ENCODE results near the gene TMEM63A. TPM values are rescaled to one million over a fixed set of nuclear protein-coding genes. Genes with fewer than 3 reads are reported as not detected.

Gene TMEM63A
- total RNA-seq, 2 donors from 2014 or later = 141 to 192 TPM

GRCh38 chr1:225828706-225829345 lies 53.4 kb downstream of the TMEM63A start:
- no peak overlapping the region for H3K4me3 ChIP-seq
- H3K36me3 ChIP-seq = no peaks in the 10 kb centered on the region
- no peak for DNase-seq (ENCODE audit: low spot score)
- no peak overlapping the region for H3K27ac ChIP-seq
- H3K27me3 ChIP-seq (replicated peaks; ENCODE audit: insufficient read depth) = no peaks in the 10 kb centered on the region
- WGBS = 95% methylated on average over 14 of the region's 14 CpGs
- intact Hi-C loops (cut with DNase I) = no loop called here
- no peak for TF ChIP-seq POLR2AphosphoS5 (IDR thresholded peaks at IDR 0.05)
- TF ChIP-seq POLR2A (IDR thresholded peaks at IDR 0.05) = no peak
- TF ChIP-seq CTCF (IDR thresholded peaks at IDR 0.05) = no peak
- peaks cover 4% of the 10 kb centered on the region for H3K4me1 ChIP-seq (replicated peaks)
- no peaks in the 10 kb centered on the region for H3K9me3 ChIP-seq

DNA sequence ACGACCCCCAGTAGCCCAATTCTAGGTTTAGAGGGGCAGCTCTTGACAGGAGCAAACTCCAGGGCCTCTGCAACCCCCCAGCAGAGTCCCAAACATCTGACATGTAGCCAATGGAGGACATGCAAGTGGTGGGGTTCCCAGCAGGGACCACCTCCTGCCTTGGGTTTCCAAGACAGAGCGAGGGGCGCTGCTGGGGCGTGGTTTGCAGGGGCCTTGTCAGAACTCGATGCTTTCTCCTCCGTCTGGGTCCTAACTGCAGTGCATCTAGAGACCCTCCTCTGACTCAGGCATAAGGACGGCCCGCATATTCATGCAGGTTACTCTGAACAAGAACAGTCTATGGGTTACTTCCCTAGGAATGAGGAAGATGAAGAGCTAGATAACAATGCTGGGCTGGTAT lies 55.1 kb downstream of the TMEM63A start:
- Histone ChIP-seq H3K4me3 (no peak overlapping the region), H3K36me3 (no peaks in the 10 kb centered on the region), H3K27ac (no peak overlapping the region), H3K4me1 (replicated peaks) (peaks cover 4% of the 10 kb centered on the region), H3K27me3 (replicated peaks; ENCODE audit: insufficient read depth) (no peaks in the 10 kb centered on the region), H3K9me3 (no peaks in the 10 kb centered on the region)
- no peak for DNase-seq (ENCODE audit: low spot score)
- WGBS = 91% methylated on average over 8 of the region's 8 CpGs
- intact Hi-C loops (cut with DNase I) = no loop called here
- TF ChIP-seq CTCF (IDR thresholded peaks at IDR 0.05) (no peak), POLR2AphosphoS5 (IDR thresholded peaks at IDR 0.05) (no peak), POLR2A (IDR thresholded peaks at IDR 0.05) (no peak)

- Histone ChIP-seq H3K27me3 (replicated peaks; ENCODE audit: insufficient read depth) (no peaks in the 10 kb centered on the region), H3K27ac (no peak overlapping the region), H3K36me3 (no peaks in the 10 kb centered on the region), H3K4me3 (no peak overlapping the region), H3K4me1 (replicated peaks) (peaks cover 4% of the 10 kb centered on the region), H3K9me3 (no peaks in the 10 kb centered on the region)
- WGBS = 62% methylated on average over 7 of the region's 7 CpGs
- DNase-seq (ENCODE audit: low spot score) = no peak
- TF ChIP-seq POLR2AphosphoS5 (IDR thresholded peaks at IDR 0.05) = no peak
- no peak for TF ChIP-seq POLR2A (IDR thresholded peaks at IDR 0.05)
- intact Hi-C loops (cut with DNase I) = no loop called here
Measured at GRCh38 chr1:225825607-225826007, 56.6 kb downstream of the TMEM63A start.

DNA sequence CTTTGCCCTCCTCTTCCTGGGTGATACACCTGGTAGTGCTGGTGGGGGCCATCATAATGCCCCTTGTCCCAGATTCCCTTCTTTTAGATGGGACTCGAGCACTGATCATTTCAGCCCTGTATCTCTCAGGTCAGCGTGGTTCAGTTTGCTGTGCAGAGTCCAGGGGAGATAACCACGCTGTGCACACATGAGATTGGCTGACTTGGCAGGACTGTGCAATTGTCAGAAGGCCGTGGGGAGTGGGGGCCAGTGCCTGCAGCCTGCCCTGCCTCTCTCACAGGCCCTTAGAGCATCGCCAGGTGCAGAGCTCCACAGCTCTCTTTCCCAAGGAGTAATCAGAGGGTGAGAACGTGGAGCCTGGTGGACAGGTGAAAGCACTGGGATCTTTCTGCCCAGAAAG lies 57.1 kb downstream of the TMEM63A start:
- WGBS = 60% methylated on average over 6 of the region's 6 CpGs
- Histone ChIP-seq H3K9me3 (no peaks in the 10 kb centered on the region), H3K36me3 (no peaks in the 10 kb centered on the region), H3K27ac (no peak overlapping the region), H3K4me3 (no peak overlapping the region), H3K27me3 (replicated peaks; ENCODE audit: insufficient read depth) (no peaks in the 10 kb centered on the region), H3K4me1 (replicated peaks) (peaks cover 4% of the 10 kb centered on the region)
- DNase-seq (ENCODE audit: low spot score) = no peak
- intact Hi-C loops (cut with DNase I) = no loop called here
- no peak for TF ChIP-seq POLR2AphosphoS5 (IDR thresholded peaks at IDR 0.05)
- no peak for TF ChIP-seq POLR2A (IDR thresholded peaks at IDR 0.05)
- no peak for TF ChIP-seq CTCF (IDR thresholded peaks at IDR 0.05)

DNA sequence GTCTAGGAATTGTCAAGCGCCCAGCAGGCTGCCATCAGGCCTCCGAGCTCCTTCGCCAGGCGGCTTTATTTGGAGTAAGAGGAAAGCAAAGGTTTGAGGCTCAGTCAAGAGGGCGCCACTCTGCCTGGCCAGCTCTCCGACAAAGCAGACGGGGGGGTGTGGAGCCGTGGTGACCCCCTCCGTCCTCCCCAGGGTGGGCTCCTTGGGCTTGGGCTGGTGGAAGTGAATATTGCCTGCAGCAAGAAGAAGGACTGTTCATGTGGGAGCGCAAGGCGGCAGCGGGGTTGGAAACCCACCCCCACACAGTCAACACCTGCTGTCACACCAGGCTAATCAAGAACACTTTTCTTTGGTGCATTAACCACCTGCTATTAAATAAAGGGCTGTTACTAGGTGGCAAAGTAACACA lies 57.6 kb downstream of the TMEM63A start:
- no peak for TF ChIP-seq POLR2A (IDR thresholded peaks at IDR 0.05)
- no peak for TF ChIP-seq POLR2AphosphoS5 (IDR thresholded peaks at IDR 0.05)
- no peak for TF ChIP-seq CTCF (IDR thresholded peaks at IDR 0.05)
- H3K36me3 ChIP-seq = no peaks in the 10 kb centered on the region
- no peak overlapping the region for H3K27ac ChIP-seq
- intact Hi-C loops (cut with DNase I) = no loop called here
- no peak for DNase-seq (ENCODE audit: low spot score)
- H3K9me3 ChIP-seq = no peaks in the 10 kb centered on the region
- H3K4me3 ChIP-seq = no peak overlapping the region
- 87% methylated on average over 12 of the region's 12 CpGs for WGBS
- H3K27me3 ChIP-seq (replicated peaks; ENCODE audit: insufficient read depth) = no peaks in the 10 kb centered on the region
- peaks cover 4% of the 10 kb centered on the region for H3K4me1 ChIP-seq (replicated peaks)
